ENCODE data around the gene AEBP1. TPM values are rescaled to one million over a fixed set of nuclear protein-coding genes. Genes with fewer than 3 reads are reported as not detected.

Gene AEBP1
- total RNA-seq, 1 donor: 168 TPM

DNA sequence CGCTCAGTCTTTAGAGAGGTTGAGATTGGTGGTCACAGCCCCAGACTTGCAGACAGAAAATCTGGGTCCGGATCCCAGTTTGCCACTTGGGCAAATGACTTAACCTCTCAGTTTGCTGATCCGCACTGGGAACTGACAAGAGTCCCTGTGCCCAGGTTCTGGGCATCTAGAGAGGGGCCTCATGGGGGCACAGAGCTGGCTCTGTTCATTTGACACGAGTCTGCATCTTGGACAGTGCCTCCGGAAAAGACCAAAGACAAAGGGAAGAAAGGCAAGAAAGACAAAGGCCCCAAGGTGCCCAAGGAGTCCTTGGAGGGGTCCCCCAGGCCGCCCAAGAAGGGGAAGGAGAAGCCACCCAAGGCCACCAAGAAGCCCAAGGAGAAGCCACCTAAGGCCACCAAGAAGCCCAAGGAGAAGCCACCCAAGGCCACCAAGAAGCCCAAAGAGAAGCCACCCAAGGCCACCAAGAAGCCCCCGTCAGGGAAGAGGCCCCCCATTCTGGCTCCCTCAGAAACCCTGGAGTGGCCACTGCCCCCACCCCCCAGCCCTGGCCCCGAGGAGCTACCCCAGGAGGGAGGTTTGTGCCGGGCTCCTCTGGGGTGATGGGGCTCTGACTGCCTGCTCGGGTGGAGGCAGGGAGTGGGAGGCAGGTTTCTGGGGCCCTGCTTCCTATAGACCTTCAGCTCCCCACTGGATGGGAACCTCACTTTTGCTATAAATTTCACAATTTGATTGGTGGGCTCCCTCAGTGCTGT lies 2.3 kb downstream of the AEBP1 start:
- TF ChIP-seq, protein P1, sequence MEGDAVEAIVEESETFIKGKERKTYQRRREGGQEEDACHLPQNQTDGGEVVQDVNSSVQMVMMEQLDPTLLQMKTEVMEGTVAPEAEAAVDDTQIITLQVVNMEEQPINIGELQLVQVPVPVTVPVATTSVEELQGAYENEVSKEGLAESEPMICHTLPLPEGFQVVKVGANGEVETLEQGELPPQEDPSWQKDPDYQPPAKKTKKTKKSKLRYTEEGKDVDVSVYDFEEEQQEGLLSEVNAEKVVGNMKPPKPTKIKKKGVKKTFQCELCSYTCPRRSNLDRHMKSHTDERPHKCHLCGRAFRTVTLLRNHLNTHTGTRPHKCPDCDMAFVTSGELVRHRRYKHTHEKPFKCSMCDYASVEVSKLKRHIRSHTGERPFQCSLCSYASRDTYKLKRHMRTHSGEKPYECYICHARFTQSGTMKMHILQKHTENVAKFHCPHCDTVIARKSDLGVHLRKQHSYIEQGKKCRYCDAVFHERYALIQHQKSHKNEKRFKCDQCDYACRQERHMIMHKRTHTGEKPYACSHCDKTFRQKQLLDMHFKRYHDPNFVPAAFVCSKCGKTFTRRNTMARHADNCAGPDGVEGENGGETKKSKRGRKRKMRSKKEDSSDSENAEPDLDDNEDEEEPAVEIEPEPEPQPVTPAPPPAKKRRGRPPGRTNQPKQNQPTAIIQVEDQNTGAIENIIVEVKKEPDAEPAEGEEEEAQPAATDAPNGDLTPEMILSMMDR (IDR thresholded peaks at IDR 0.05; ENCODE audit: insufficient read depth, low read length): no peak
- DNase-seq (ENCODE audit: low read depth): no peak
- H3K4me3 ChIP-seq (ENCODE audit: low read depth, low read length): peak overlapping the region; percentile 95

DNA sequence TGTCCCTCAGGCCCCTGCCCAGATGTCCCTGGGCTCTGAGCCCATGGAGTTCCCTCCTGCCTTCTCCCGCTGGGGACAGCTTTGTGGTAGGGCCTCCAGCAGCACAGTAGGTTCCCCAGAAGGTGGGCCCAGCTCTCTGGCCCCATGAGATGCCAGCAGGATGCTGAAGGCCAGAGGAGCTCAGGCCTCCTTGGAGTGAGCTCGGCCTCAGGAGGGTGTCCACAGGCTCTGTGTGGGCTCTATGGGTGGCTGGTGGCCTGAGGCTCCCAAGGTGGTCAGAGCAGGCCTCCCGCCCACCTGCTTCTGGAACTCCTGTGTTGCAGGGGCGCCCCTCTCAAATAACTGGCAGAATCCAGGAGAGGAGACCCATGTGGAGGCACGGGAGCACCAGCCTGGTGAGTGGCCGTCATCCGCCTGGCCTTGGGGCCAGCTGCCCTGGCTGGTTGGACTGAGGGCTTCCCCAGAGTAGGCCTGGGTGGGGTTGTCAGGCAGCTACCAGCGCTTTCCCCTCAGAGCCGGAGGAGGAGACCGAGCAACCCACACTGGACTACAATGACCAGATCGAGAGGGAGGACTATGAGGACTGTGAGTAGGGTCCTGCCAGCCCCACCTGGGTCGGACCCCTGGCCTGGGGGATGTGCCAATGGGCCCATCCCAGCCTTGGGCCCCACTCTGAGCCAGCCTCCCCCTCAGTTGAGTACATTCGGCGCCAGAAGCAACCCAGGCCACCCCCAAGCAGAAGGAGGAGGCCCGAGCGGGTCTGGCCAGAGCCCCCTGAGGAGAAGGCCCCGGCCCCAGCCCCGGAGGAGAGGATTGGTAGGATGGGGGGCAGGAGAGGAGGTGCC lies 3.2 kb downstream of the AEBP1 start:
- TF ChIP-seq, protein P1 (IDR thresholded peaks at IDR 0.05; ENCODE audit: insufficient read depth, low read length): no peak
- DNase-seq (ENCODE audit: low read depth): no peak
- peak overlapping the region; percentile 40 for H3K4me3 ChIP-seq (ENCODE audit: low read depth, low read length)

DNA sequence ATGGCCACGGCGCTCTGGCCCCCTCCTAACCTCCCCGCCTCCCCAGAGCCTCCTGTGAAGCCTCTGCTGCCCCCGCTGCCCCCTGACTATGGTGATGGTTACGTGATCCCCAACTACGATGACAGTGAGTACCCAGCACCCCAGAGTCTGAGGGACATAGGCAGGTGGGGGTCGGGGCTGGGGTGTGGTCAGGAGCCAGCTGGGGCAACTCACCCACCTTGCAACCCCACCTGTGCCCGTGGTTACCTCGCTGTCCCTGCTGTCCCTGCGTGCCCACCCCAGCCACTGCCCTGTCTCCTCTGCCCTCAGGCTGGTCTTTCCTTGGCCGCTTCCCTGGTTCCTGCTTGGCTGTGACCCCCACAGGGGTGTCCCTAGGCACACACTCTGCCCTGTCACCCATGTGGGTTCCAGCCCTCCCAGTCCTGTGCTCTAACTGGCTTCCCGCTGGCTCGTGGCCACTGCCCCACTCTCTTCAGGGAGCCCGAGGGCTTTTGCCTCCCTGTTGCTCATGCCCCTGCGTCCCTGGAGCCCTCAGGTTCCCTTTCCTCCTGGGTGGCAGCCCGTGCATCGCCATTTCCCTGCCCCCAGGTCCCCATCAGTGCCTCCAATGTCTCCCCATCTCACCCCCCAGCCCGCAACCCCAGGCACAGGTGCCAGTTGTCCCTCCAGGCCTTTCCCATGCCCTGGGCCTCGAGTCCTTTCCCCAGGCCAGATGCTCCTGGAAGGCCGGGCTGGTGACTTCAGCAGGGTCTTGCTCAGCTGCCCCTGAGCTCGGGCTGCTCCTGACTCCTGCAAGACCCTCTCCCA lies 4.0 kb downstream of the AEBP1 start:
- DNase-seq (ENCODE audit: low read depth): no peak
- H3K4me3 ChIP-seq (ENCODE audit: low read depth, low read length): no peak overlapping the region
- TF ChIP-seq, protein P1 (IDR thresholded peaks at IDR 0.05; ENCODE audit: insufficient read depth, low read length): no peak

DNA sequence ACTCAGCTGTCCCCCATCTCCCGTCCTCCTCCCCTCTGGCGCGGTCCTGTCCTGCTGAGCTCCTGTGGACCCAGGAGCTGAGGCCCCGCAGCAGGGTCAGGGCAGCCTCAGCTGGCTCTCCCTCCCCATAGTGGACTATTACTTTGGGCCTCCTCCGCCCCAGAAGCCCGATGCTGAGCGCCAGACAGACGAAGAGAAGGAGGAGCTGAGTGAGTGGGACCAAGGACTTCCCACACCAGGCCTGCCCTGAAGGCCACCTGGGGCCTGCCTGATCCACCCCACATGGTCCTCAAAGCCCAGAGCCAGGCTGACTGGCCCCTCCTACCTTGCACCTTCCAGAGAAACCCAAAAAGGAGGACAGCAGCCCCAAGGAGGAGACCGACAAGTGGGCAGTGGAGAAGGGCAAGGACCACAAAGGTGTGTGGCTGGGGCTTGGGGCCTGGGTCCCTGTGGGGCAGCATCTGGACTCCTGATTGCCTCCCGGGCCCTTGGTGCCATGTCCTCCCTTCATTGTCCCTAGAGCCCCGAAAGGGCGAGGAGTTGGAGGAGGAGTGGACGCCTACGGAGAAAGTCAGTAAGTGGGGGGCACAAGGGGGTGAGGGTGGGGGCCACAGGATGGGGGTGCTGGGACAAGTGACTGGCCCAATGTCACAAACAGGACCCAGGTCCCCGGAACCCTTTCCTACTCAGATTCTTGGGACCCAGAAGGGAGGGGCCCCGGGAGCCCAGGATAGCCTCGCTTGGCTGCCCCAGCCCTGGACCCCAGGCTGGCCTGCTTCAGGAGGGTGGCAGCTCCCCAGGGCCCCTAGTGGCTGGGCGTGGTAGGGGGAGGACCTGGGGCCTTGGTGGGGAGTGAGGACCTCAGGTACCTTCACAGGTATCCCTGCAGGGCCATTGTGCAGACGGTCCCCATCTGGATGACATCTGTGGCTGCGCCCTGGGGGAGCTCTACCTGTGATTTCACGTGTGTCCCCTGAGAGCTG lies 4.9 kb downstream of the AEBP1 start:
- no peak for DNase-seq (ENCODE audit: low read depth)
- TF ChIP-seq, protein P1 (IDR thresholded peaks at IDR 0.05; ENCODE audit: insufficient read depth, low read length): no peak
- no peak overlapping the region for H3K4me3 ChIP-seq (ENCODE audit: low read depth, low read length)

DNA sequence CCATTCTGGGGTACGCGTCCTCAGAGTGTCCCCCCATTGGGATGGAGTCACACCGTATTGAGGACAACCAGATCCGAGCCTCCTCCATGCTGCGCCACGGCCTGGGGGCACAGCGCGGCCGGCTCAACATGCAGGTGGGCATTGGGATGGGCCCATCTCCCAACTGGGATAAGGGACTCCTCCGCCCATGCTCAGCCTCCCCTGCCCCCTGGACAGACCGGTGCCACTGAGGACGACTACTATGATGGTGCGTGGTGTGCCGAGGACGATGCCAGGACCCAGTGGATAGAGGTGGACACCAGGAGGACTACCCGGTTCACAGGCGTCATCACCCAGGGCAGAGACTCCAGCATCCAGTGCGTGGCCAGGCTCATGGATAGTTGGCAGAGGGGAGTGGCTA lies 5.8 kb downstream of the AEBP1 start:
- no peak overlapping the region for H3K4me3 ChIP-seq (ENCODE audit: low read depth, low read length)
- DNase-seq (ENCODE audit: low read depth): no peak
- TF ChIP-seq, protein P1 (IDR thresholded peaks at IDR 0.05; ENCODE audit: insufficient read depth, low read length): no peak
